DOHH2 (cell line): ENCODE data around the gene NIPBL.

Experiments
- H3F3A ChIP-seq: fragments of 200-600 bp; sonication (generic), shearing (Covaris generic); 2 replicates; pipeline ENCODE4 v1.6.0; 2016; ENCODE audit warnings: antibody characterized with exemption, mild to moderate bottlenecking; ENCODE audit not compliant: control insufficient read depth, insufficient read depth
- H3K27ac ChIP-seq: fragments of 200-600 bp; sonication (generic); 2 replicates; pipeline ENCODE4 v1.5.1; 2014; ENCODE audit warnings: low read depth, mild to moderate bottlenecking, low read length, moderate library complexity
- H3K27me3 ChIP-seq: fragments of 200-600 bp; sonication (generic); 2 replicates; pipeline ENCODE4 v1.6.1; 2014; ENCODE audit warnings: mild to moderate bottlenecking, low read length, mixed read lengths; ENCODE audit not compliant: control insufficient read depth
- H3K36me3 ChIP-seq: fragments of 200-600 bp; sonication (generic); 2 replicates; pipeline ENCODE4 v1.6.1; 2014; ENCODE audit warnings: mild to moderate bottlenecking, low read length, moderate library complexity, mixed read lengths; ENCODE audit not compliant: control insufficient read depth
- H3K4me1 ChIP-seq: fragments of 200-600 bp; sonication (generic); 2 replicates; pipeline ENCODE4 v1.6.1; 2014; ENCODE audit warnings: mild to moderate bottlenecking, low read length, mixed read lengths; ENCODE audit not compliant: control insufficient read depth
- H3K4me2 ChIP-seq: fragments of 200-600 bp; sonication (generic); 2 replicates; pipeline ENCODE4 v1.6.0; 2014; ENCODE audit warnings: mild to moderate bottlenecking, low read length, moderate library complexity
- H3K4me3 ChIP-seq: fragments of 200-600 bp; sonication (generic); 2 replicates; pipeline ENCODE4 v1.5.1; 2014; ENCODE audit warnings: mild to moderate bottlenecking, low read length, mixed read lengths
- H3K79me2 ChIP-seq: fragments of 200-600 bp; sonication (generic); 2 replicates; pipeline ENCODE4 v1.6.1; 2014; ENCODE audit warnings: mild to moderate bottlenecking, low read length, mixed read lengths; ENCODE audit not compliant: control insufficient read depth
- H3K9me2 ChIP-seq: fragments of 200-600 bp; sonication (generic); replicated peaks from 2 replicates; pipeline ENCODE4 v1.6.1; 2014; ENCODE audit warnings: mild to moderate bottlenecking, low read length, mixed read lengths; ENCODE audit not compliant: control insufficient read depth
- H3K9me3 ChIP-seq: fragments of 200-600 bp; sonication (generic); 2 replicates; pipeline ENCODE4 v1.6.1; 2014; ENCODE audit warnings: antibody characterized with exemption, low read length, mixed read lengths; ENCODE audit not compliant: control insufficient read depth, insufficient read depth
- H4K20me1 ChIP-seq: fragments of 200-600 bp; sonication (generic); 2 replicates; pipeline ENCODE4 v1.6.0; 2014; ENCODE audit warnings: low read depth, mild to moderate bottlenecking, antibody characterized with exemption, low read length, moderate library complexity; ENCODE audit not compliant: control insufficient read depth, insufficient read depth
- CTCF ChIP-seq: fragments of 200-600 bp; sonication (generic); IDR thresholded peaks from one replicate; pipeline ENCODE4 v1.5.1; 2014; ENCODE audit warnings: antibody characterized with exemption, mild to moderate bottlenecking, low read depth, low read length; ENCODE audit not compliant: poor library complexity, severe bottlenecking
- EZH2phosphoT487 ChIP-seq: fragments of 200-600 bp; sonication (generic); IDR thresholded peaks from 2 replicates; pipeline ENCODE4 v1.6.1; 2017; ENCODE audit warnings: borderline replicate concordance, mild to moderate bottlenecking, antibody characterized with exemption, low read length, moderate library complexity, mixed read lengths

NIPBL gene

GRCh38 chr5:37056762-37057161 is 180.2 kb downstream of the NIPBL start:
- H3K36me3 ChIP-seq, result peaks cover 61% of the 10 kb centered on the region
- no peak overlapping the region for H3K4me2 ChIP-seq
- H3K9me2 ChIP-seq, result no peaks in the 10 kb centered on the region
- H4K20me1 ChIP-seq, result no peaks in the 10 kb centered on the region
- no peaks in the 10 kb centered on the region for H3K27me3 ChIP-seq
- no peak overlapping the region for H3K4me3 ChIP-seq
- H3F3A ChIP-seq, result no peaks in the 10 kb centered on the region
- no peaks in the 10 kb centered on the region for H3K9me3 ChIP-seq
- TF ChIP-seq EZH2phosphoT487 (no peak), CTCF (no peak)
- H3K4me1 ChIP-seq, result no peaks in the 10 kb centered on the region
- H3K79me2 ChIP-seq, result no peaks in the 10 kb centered on the region
- H3K27ac ChIP-seq, result no peak overlapping the region

GRCh38 chr5:37060030-37060429 is 183.5 kb downstream of the NIPBL start:
- Histone ChIP-seq H3K4me3 (no peak overlapping the region), H3K4me2 (no peak overlapping the region), H3F3A (no peaks in the 10 kb centered on the region), H3K79me2 (no peaks in the 10 kb centered on the region), H3K36me3 (peaks cover 57% of the 10 kb centered on the region), H3K27me3 (no peaks in the 10 kb centered on the region), H4K20me1 (no peaks in the 10 kb centered on the region), H3K27ac (no peak overlapping the region), H3K4me1 (no peaks in the 10 kb centered on the region), H3K9me3 (no peaks in the 10 kb centered on the region), H3K9me2 (no peaks in the 10 kb centered on the region)
- TF ChIP-seq EZH2phosphoT487 (no peak), CTCF (no peak)

- no peaks in the 10 kb centered on the region for H4K20me1 ChIP-seq
- H3K27me3 ChIP-seq, result no peaks in the 10 kb centered on the region
- TF ChIP-seq EZH2phosphoT487 (no peak), CTCF (no peak)
- no peaks in the 10 kb centered on the region for H3K79me2 ChIP-seq
- no peaks in the 10 kb centered on the region for H3K9me3 ChIP-seq
- H3K9me2 ChIP-seq, result no peaks in the 10 kb centered on the region
- H3K4me1 ChIP-seq, result no peaks in the 10 kb centered on the region
- 0 out of 2 replicates have a peak, but pooled peaks cover 3% of the 10 kb centered on the region for H3F3A ChIP-seq
- peaks cover 43% of the 10 kb centered on the region for H3K36me3 ChIP-seq
- H3K27ac ChIP-seq, result no peak overlapping the region
- H3K4me3 ChIP-seq, result no peak overlapping the region
- H3K4me2 ChIP-seq, result no peak overlapping the region
These were observed 187.2 kb downstream of the NIPBL start for GRCh38 chr5:37063739-37064138.

- no peaks in the 10 kb centered on the region for H3K9me2 ChIP-seq
- no peaks in the 10 kb centered on the region for H3K79me2 ChIP-seq
- no peaks in the 10 kb centered on the region for H3K4me1 ChIP-seq
- TF ChIP-seq CTCF (no peak), EZH2phosphoT487 (no peak)
- no peaks in the 10 kb centered on the region for H3K27me3 ChIP-seq
- H3K9me3 ChIP-seq, result no peaks in the 10 kb centered on the region
- no peak overlapping the region for H3K27ac ChIP-seq
- no peak overlapping the region for H3K4me3 ChIP-seq
- 0 out of 2 replicates have a peak, but pooled peaks cover 3% of the 10 kb centered on the region for H3F3A ChIP-seq
- H4K20me1 ChIP-seq, result no peaks in the 10 kb centered on the region
- H3K4me2 ChIP-seq, result no peak overlapping the region
- H3K36me3 ChIP-seq, result peaks cover 38% of the 10 kb centered on the region
These were observed 187.9 kb downstream of the NIPBL start for GRCh38 chr5:37064442-37064841.
